KMS-11 (cell line): ENCODE data around the gene SLC13A3.

Source experiments
- H2AFZ ChIP-seq: fragments of 200-600 bp; sonication (generic); 2 replicates; pipeline ENCODE4 v1.6.1; 2016; ENCODE audit warnings: antibody characterized with exemption, mixed run types, low read depth
- H3K27ac ChIP-seq: fragments of 200-600 bp; sonication (generic); 2 replicates; pipeline ENCODE4 v1.6.1; 2016; ENCODE audit warnings: mild to moderate bottlenecking, mixed run types
- H3K27me3 ChIP-seq: fragments of 200-600 bp; sonication (generic); 2 replicates; pipeline ENCODE4 v1.6.1; 2017; ENCODE audit warnings: mild to moderate bottlenecking, low read depth, mixed run types, moderate library complexity; ENCODE audit not compliant: insufficient read depth
- H3K36me3 ChIP-seq: fragments of 200-600 bp; sonication (generic); 2 replicates; pipeline ENCODE4 v1.6.1; 2017; ENCODE audit warnings: mild to moderate bottlenecking, mixed run types; ENCODE audit not compliant: insufficient read depth
- H3K4me1 ChIP-seq: fragments of 200-600 bp; sonication (generic); 2 replicates; pipeline ENCODE4 v1.6.1; 2016; ENCODE audit warnings: mild to moderate bottlenecking, low read depth, mixed run types; ENCODE audit not compliant: poor library complexity, severe bottlenecking
- H3K4me2 ChIP-seq: fragments of 200-600 bp; sonication (generic); 2 replicates; pipeline ENCODE4 v1.7.0; 2016; ENCODE audit warnings: mild to moderate bottlenecking, mixed run types
- H3K4me3 ChIP-seq: fragments of 200-600 bp; sonication (generic); IDR thresholded peaks from 2 replicates; pipeline ENCODE4 v1.6.1; 2017; ENCODE audit warnings: low read depth, low read length, mixed read lengths; ENCODE audit not compliant: insufficient read depth
- H3K79me2 ChIP-seq: fragments of 200-600 bp; sonication (generic); 2 replicates; pipeline ENCODE4 v1.6.1; 2016; ENCODE audit warnings: low read depth, mixed run types; ENCODE audit not compliant: insufficient read depth
- H3K9ac ChIP-seq: fragments of 200-600 bp; sonication (generic); 2 replicates; pipeline ENCODE4 v1.6.1; 2016; ENCODE audit warnings: mild to moderate bottlenecking, mixed run types
- H4K20me1 ChIP-seq: fragments of 200-600 bp; sonication (generic); 2 replicates; pipeline ENCODE4 v1.6.1; 2016; ENCODE audit warnings: mild to moderate bottlenecking, mixed run types; ENCODE audit not compliant: insufficient read depth
- CTCF ChIP-seq: fragments of 200-600 bp; sonication (generic); conservative IDR thresholded peaks from 2 replicates; pipeline ENCODE4 v1.6.1; 2017; ENCODE audit warnings: low read depth, mild to moderate bottlenecking, antibody characterized with exemption, low read length, moderate library complexity, mixed read lengths

The SLC13A3 gene

GRCh38 chr20:46629341-46629740 is 21.9 kb downstream of the SLC13A3 start:
- no peak for TF ChIP-seq CTCF
- Histone ChIP-seq H3K27ac (no peak overlapping the region), H3K9ac (no peak overlapping the region), H2AFZ (no peak overlapping the region), H3K27me3 (no peaks in the 10 kb centered on the region), H3K4me2 (no peak overlapping the region), H3K36me3 (no peaks in the 10 kb centered on the region), H3K4me1 (no peaks in the 10 kb centered on the region), H4K20me1 (no peaks in the 10 kb centered on the region), H3K79me2 (no peaks in the 10 kb centered on the region), H3K4me3 (no peak overlapping the region)

GRCh38 chr20:46627234-46627633 is 24.0 kb downstream of the SLC13A3 start:
- Histone ChIP-seq H2AFZ (no peak overlapping the region), H3K4me3 (no peak overlapping the region), H4K20me1 (no peaks in the 10 kb centered on the region), H3K4me1 (no peaks in the 10 kb centered on the region), H3K9ac (no peak overlapping the region), H3K79me2 (no peaks in the 10 kb centered on the region), H3K36me3 (no peaks in the 10 kb centered on the region), H3K27ac (no peak overlapping the region), H3K27me3 (no peaks in the 10 kb centered on the region), H3K4me2 (no peak overlapping the region)
- TF ChIP-seq CTCF: no peak

- Histone ChIP-seq H4K20me1 (no peaks in the 10 kb centered on the region), H3K9ac (no peak overlapping the region), H2AFZ (no peak overlapping the region), H3K27me3 (no peaks in the 10 kb centered on the region), H3K4me3 (no peak overlapping the region), H3K4me2 (no peak overlapping the region), H3K79me2 (no peaks in the 10 kb centered on the region), H3K27ac (no peak overlapping the region), H3K4me1 (no peaks in the 10 kb centered on the region), H3K36me3 (no peaks in the 10 kb centered on the region)
- TF ChIP-seq CTCF: no peak
Measured at GRCh38 chr20:46626758-46627157, 24.5 kb downstream of the SLC13A3 start.

GRCh38 chr20:46625875-46626373 is 25.3 kb downstream of the SLC13A3 start:
- Histone ChIP-seq H4K20me1 (no peaks in the 10 kb centered on the region), H3K4me2 (no peak overlapping the region), H3K27me3 (no peaks in the 10 kb centered on the region), H3K27ac (no peak overlapping the region), H2AFZ (no peak overlapping the region), H3K4me1 (no peaks in the 10 kb centered on the region), H3K9ac (no peak overlapping the region), H3K79me2 (no peaks in the 10 kb centered on the region), H3K36me3 (no peaks in the 10 kb centered on the region), H3K4me3 (no peak overlapping the region)
- TF ChIP-seq CTCF: no peak
